HG03060 (cell line): ENCODE data around the gene PLEKHN1.

Source experiments
- ATAC-seq: cut with Tn5 transposase; IDR thresholded peaks from one replicate; pipeline ENCODE4 v1.9.1; 2021; ENCODE audit warnings: low read depth, moderate number of reproducible peaks; ENCODE audit not compliant: unreplicated experiment

Gene PLEKHN1

GRCh38 chr1:966135-966703 is at the start of gene PLEKHN1:
Gene PLEKHN1, plus strand, starts transcription at chr1:966482. Its CDS starts 50 bp downstream, at chr1:966532.
- ATAC-seq: no peak

- ATAC-seq: no peak
These were observed 49.2 kb upstream of the PLEKHN1 start for GRCh38 chr1:917076-917459.

GRCh38 chr1:917466-918091 is 48.7 kb upstream of the PLEKHN1 start:
- ATAC-seq: no peak

GRCh38 chr1:918353-918752 is 47.9 kb upstream of the PLEKHN1 start:
- ATAC-seq: no peak

- no peak for ATAC-seq
These were observed 47.4 kb upstream of the PLEKHN1 start for GRCh38 chr1:918843-919242.

GRCh38 chr1:919271-919872 is 46.9 kb upstream of the PLEKHN1 start:
- no peak for ATAC-seq

- ATAC-seq: no peak
These were observed 46.3 kb upstream of the PLEKHN1 start for GRCh38 chr1:920010-920409.

- no peak for ATAC-seq
These were observed 45.8 kb upstream of the PLEKHN1 start for GRCh38 chr1:920521-920920.

- no peak for ATAC-seq
These were observed 45.1 kb upstream of the PLEKHN1 start for GRCh38 chr1:921011-921837.

- no peak for ATAC-seq
These were observed 42.9 kb upstream of the PLEKHN1 start, which contains the start of gene SAMD11 for GRCh38 chr1:923131-923990. Gene SAMD11, plus strand, starts transcription at chr1:923923. Its CDS starts 509 bp downstream, at chr1:924432.

- ATAC-seq: no peak
These were observed 42.2 kb upstream of the PLEKHN1 start for GRCh38 chr1:923991-924655.

- no peak for ATAC-seq
These were observed 41.4 kb upstream of the PLEKHN1 start for GRCh38 chr1:924656-925560.

- no peak for ATAC-seq
These were observed 40.5 kb upstream of the PLEKHN1 start for GRCh38 chr1:925561-926421.

- ATAC-seq: no peak
These were observed 39.0 kb upstream of the PLEKHN1 start for GRCh38 chr1:927234-927633.

GRCh38 chr1:927748-928147 is 38.5 kb upstream of the PLEKHN1 start:
- no peak for ATAC-seq

GRCh38 chr1:928825-929661 is 37.2 kb upstream of the PLEKHN1 start:
- ATAC-seq: no peak
